Aorta (tissue), 5 donors: ENCODE data around the gene IGSF9. TPM values are rescaled to one million over a fixed set of nuclear protein-coding genes. Genes with fewer than 3 reads are reported as not detected.

ENCODE experiments used
- ATAC-seq: fragments of 200-7000 bp; cut with Tn5 transposase; one replicate; pipeline ENCODE4 v1.9.1; 2022; ENCODE audit warnings: moderate library complexity; ENCODE audit not compliant: low FRiP score
- DNase-seq, 2 donors: peaks; one replicate each; pipeline ENCODE4 v3.0.0-alpha.2; 2020
- H3K27ac ChIP-seq, 2 donors: one replicate each; pipeline ENCODE4 v1.5.1; 2013; ENCODE audit warnings: low read length in 2 of 2, mild to moderate bottlenecking in 2 of 2, moderate library complexity in 2 of 2, control low read depth in 1 of 2, inconsistent platforms in 1 of 2, low read depth in 1 of 2
- H3K27me3 ChIP-seq, 2 donors: one replicate each; pipeline ENCODE4 v1.6.1; 2013; ENCODE audit warnings: control low read depth in 1 of 2, low read length in 1 of 2, mild to moderate bottlenecking in 1 of 2, moderate library complexity in 1 of 2; ENCODE audit not compliant: insufficient read depth in 2 of 2, control insufficient read depth in 1 of 2
- H3K36me3 ChIP-seq, 2 donors: one replicate each; pipeline ENCODE4 v1.6.1; 2013; ENCODE audit warnings: control low read depth in 1 of 2, low read length in 1 of 2, mild to moderate bottlenecking in 1 of 2; ENCODE audit not compliant: insufficient read depth in 2 of 2, control insufficient read depth in 1 of 2
- H3K4me1 ChIP-seq, 2 donors: one replicate each; pipeline ENCODE4 v1.6.1; 2013; ENCODE audit warnings: low read length in 2 of 2, control low read depth in 1 of 2, mild to moderate bottlenecking in 1 of 2, moderate library complexity in 1 of 2; ENCODE audit not compliant: insufficient read depth in 2 of 2, control insufficient read depth in 1 of 2
- H3K4me3 ChIP-seq, 2 donors: one replicate each; pipeline ENCODE4 v1.5.1; 2013; ENCODE audit warnings: low read length in 2 of 2, control low read depth in 1 of 2, mild to moderate bottlenecking in 1 of 2
- H3K9me3 ChIP-seq: one replicate; pipeline ENCODE4 v1.6.1; 2013; ENCODE audit warnings: mild to moderate bottlenecking, low read length; ENCODE audit not compliant: control insufficient read depth
- WGBS, 2 donors: extraction: QIAGEN DNeasy Blood & Tissue Kit; methylation state at CpG; one replicate each; pipeline ENCODE4 v1.1.7; 2013; 5-methylcytosine and 5-hydroxymethylcytosine counted together
- intact Hi-C, 2 donors: fragments of 100-400 bp; cut with DNase I; formaldehyde crosslinking; loops; one replicate each; pipeline versions ENCODE4 v1.14.2 to v1.15.0; 2022
- polyA plus RNA-seq, 2 donors: library from polyadenylated mRNA; stranded (reverse); fragments of 200-250 nt; gene quantifications; one replicate each; pipeline ENCODE4 v1.2.3, GENCODE V29; 2013
- total RNA-seq, 2 donors: library from RNA; stranded (reverse); fragmentation: NEBNext Ultra II Directional; extraction: Animal tissue kit (Norgen Biotek cat#: 25700); gene quantifications; one replicate each; pipeline ENCODE4 v1.2.1, GENCODE V29; 2021
- donor health status: healthy with polysubstance abuse.
- donor health status: Bipolar disorder and iron deficiency.
- donor health status: DM: no; HTN: no; CAD: no.
- donor health status: DM: no; HTN: no; CAD: no.
- donor health status: DM: yes; HTN: yes; CAD: no.

The IGSF9 gene
- total and polyA plus RNA-seq, 4 donors = 0.05 to 1.0 (median 0.30) TPM; not detected in 1

DNA sequence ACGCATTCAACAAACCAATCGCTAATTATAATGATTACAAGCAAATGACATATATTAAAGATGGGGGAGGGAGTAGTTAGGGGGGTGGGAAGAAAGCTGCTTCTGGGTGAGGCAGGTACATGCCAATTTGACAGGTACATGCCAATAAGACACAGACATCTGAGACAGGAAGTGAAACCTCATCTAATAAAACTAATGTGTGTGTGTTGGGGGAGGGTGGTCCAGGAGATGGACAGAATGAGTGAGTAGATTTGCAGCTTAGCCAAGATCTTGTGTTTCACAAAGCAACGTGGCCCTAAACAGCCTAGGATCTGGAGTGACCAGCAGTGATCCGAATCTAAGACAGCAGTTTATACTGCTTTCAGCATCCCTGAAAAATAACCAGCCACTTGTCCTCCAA, 56.2 kb downstream of the IGSF9 start:
- intact Hi-C loops = no loop called here
- 95 to 96% methylated on average over 4 of the region's 4 CpGs for WGBS, 2 donors
- Histone ChIP-seq H3K4me1 (no peaks in the 10 kb centered on the region), H3K27ac (no peak overlapping the region), H3K9me3 (no peaks in the 10 kb centered on the region), H3K27me3 (no peaks in the 10 kb centered on the region), H3K36me3 (no peaks in the 10 kb centered on the region), H3K4me3 (no peak overlapping the region)
- DNase-seq (no peak), ATAC-seq (no peak)

DNA sequence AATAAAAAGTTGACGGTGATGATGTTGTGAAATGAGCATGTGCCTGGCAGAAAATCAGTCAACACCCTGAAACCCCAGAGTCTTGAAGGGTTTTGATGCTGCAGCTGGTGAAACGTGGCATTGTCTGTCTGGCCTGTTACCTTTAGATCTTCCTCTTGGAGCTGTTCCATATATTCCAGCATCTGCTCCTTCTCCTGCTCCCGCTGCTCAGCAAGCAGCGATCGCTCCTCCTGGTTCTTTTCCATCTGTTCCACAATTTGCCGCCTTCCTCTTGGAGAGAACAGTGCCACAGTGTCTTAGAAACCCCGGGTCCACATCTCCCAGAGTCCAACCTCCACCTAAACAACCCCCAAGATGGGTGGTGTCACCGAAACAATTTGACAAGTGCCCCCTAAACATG, 61.1 kb downstream of the IGSF9 start:
- ATAC-seq (no peak), DNase-seq (no peak)
- WGBS, 2 donors = 80 to 82% methylated on average over 8 of the region's 8 CpGs
- H3K4me1 ChIP-seq = no peaks in the 10 kb centered on the region
- no peak overlapping the region for H3K4me3 ChIP-seq
- no peak overlapping the region for H3K27ac ChIP-seq
- H3K36me3 ChIP-seq = no peaks in the 10 kb centered on the region
- H3K27me3 ChIP-seq = no peaks in the 10 kb centered on the region
- intact Hi-C loops = no loop called here
- H3K9me3 ChIP-seq = no peaks in the 10 kb centered on the region

DNA sequence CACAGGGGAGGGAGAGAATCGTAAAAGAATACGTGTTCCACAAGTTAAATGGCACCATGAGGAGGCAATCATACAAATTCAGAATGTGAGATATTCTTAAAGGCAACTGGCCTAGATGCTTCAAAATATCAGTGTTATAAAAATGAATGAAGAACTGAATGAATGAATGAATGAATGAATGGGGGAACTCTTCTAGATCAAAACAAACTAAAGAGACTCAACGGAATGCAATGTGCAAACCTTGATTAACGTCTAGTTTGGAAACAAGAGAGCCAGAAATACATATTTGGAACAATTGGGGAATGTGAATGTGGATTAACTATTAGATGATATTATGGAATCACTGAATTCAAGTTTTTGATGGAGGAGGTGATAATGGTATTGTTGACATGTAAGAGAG, 62.3 kb downstream of the IGSF9 start:
- H3K9me3 ChIP-seq = no peaks in the 10 kb centered on the region
- intact Hi-C loops = no loop called here
- DNase-seq (no peak), ATAC-seq (no peak)
- no peak overlapping the region for H3K27ac ChIP-seq
- H3K27me3 ChIP-seq = no peaks in the 10 kb centered on the region
- no peak overlapping the region for H3K4me3 ChIP-seq
- no peaks in the 10 kb centered on the region for H3K4me1 ChIP-seq
- H3K36me3 ChIP-seq = peaks cover 0 to 2% of the 10 kb centered on the region in 2 donors
- 64 to 65% methylated on average over 4 of the region's 4 CpGs for WGBS, 2 donors

DNA sequence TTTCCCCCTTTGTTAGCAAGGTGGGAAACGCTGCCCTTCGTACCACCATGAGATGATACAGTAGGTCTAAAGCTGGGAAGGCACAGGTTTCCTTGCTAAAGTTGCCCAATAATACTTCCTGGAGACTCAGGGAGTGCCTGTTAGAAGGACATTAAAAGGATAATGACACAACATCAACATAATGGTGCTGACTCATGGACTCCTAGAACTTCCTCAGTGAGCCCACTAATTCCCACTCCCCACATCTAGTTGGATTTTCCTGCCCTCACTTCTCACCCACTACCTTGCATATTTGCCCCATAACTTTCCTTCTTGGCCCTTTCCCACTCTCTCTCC, 62.9 kb downstream of the IGSF9 start:
- ATAC-seq = no peak
- Histone ChIP-seq H3K27me3 (no peaks in the 10 kb centered on the region), H3K36me3 (peaks cover 0 to 2% of the 10 kb centered on the region in 2 donors), H3K4me3 (no peak overlapping the region), H3K27ac (no peak overlapping the region), H3K9me3 (no peaks in the 10 kb centered on the region), H3K4me1 (no peaks in the 10 kb centered on the region)
- intact Hi-C loops = no loop called here
- 96 to 98% methylated on average over 2 of the region's 2 CpGs for WGBS, 2 donors
- DNase-seq = no peak

DNA sequence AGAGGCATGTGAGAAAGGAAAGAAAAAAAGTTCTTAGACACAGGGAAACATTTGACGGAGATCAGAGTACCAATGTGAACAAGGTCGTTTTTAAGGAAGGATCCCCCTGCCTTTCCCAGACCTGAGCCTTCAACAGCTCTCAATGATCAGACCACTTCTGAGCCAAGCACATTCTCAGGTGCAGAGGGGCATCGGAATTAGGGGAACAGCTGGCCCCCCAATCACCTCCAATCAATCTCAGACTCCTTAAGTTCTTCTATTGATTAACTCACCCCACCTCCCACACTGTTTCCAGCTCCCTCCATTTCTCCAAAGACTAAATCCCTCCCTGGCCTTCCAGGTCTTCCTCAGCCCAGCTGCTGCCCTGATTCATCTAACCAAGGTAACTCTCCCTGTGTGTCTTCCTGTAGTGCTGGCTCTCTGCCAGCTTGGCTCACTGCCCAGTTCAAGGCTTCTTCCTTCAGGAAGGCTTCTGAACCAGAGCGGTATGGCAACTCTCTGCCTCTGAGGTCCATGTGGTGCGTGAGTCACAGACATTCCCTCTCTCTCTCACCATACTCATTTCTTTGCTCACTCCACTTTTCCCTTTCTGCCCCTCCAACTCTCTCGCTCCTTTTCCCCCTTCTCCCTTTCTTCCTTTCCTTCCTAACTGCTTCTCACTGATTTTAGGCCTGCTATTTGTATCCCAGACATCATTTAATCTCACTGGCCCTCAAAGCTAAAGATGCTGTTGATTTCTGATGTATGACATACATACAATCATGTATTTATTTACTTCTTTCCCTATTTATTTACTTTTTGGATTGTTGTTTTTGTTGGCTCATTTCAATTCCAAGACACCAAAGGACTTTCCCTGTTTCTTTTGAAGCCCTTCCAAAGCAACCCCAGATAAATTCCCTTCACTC, 63.5 kb downstream of the IGSF9 start:
- 78 to 85% methylated on average over 6 of the region's 6 CpGs for WGBS, 2 donors
- H3K36me3 ChIP-seq = peaks cover 0 to 2% of the 10 kb centered on the region in 2 donors
- H3K4me1 ChIP-seq = no peaks in the 10 kb centered on the region
- H3K27ac ChIP-seq = no peak overlapping the region
- H3K27me3 ChIP-seq = no peaks in the 10 kb centered on the region
- intact Hi-C loops = no loop called here
- no peak overlapping the region for H3K4me3 ChIP-seq
- H3K9me3 ChIP-seq = no peaks in the 10 kb centered on the region
- peak; percentile 74 to 87 for DNase-seq
- no peak for ATAC-seq

DNA sequence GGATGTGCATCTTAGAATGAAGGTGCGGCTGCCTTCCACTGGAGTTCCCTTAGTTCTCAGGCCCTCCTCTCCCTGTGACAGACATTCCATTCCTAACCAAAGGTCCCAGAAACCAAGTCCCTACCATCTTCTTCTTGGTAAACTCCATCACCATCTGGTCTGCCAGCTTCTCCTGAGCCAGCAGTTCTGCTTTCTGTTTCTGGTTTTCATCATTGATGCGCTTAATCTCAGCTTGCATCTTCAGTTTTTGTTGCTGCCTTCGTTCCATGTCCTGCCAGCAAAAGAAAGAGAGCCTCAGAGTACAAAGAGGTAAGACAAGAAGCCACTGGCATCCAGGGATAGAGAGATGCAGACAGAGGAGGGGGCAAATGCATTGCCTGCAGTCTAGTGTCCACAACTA, 65.0 kb downstream of the IGSF9 start:
- Histone ChIP-seq H3K27me3 (no peaks in the 10 kb centered on the region), H3K27ac (no peak overlapping the region), H3K9me3 (no peaks in the 10 kb centered on the region), H3K4me3 (no peak overlapping the region), H3K4me1 (no peaks in the 10 kb centered on the region), H3K36me3 (peaks cover 0 to 2% of the 10 kb centered on the region in 2 donors)
- DNase-seq (no peak), ATAC-seq (no peak)
- WGBS, 2 donors = 92 to 98% methylated on average over 3 of the region's 3 CpGs
- intact Hi-C loops = no loop called here

DNA sequence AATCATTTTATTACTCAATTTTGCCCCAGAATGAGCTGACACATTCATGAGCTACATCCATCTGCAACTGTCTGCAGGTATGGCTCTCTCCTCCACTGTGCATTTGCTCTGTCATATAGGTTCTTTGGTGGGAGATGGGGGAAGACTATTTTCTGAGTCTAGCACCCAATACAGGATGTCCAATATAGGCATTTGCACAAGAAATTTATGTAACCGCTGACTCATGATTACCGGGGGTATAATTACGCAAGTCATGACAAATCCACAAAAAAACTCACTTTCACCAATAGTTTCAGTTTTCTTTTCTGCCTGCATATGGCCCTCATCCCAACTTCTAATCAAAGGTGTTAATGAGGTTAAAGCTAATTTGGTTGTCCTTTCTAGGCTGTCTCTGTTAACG, 65.4 kb downstream of the IGSF9 start:
- DNase-seq = no peak
- H3K27me3 ChIP-seq = no peaks in the 10 kb centered on the region
- H3K4me3 ChIP-seq = no peak overlapping the region
- no peak for ATAC-seq
- no peaks in the 10 kb centered on the region for H3K9me3 ChIP-seq
- H3K36me3 ChIP-seq = peaks cover 0 to 2% of the 10 kb centered on the region in 2 donors
- H3K27ac ChIP-seq = no peak overlapping the region
- 90 to 95% methylated on average over 4 of the region's 4 CpGs for WGBS, 2 donors
- intact Hi-C loops = no loop called here
- H3K4me1 ChIP-seq = no peaks in the 10 kb centered on the region

DNA sequence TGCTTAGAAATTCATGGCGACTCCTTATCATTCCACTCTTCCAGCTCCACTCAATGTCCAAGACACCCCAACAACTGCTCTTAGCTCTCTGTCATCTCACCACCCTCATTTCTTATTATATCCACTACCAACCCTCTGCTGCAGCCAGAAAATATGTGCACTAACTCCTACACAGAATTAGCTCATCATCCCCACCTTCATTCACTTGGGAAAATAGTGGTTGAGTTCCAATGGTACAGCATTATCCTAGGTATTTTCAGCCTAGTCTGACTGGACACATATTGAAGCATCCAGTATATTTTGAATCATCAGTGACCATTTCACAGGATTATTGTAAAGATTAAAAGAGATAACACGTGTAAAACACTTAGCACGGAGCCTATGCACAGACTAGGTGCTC, 66.3 kb downstream of the IGSF9 start:
- Histone ChIP-seq H3K27me3 (no peaks in the 10 kb centered on the region), H3K4me3 (no peak overlapping the region), H3K36me3 (peaks cover 0 to 2% of the 10 kb centered on the region in 2 donors), H3K27ac (no peak overlapping the region), H3K9me3 (no peaks in the 10 kb centered on the region), H3K4me1 (no peaks in the 10 kb centered on the region)
- WGBS, 2 donors = 85 to 87% methylated on average over 3 of the region's 3 CpGs
- ATAC-seq (no peak), DNase-seq (no peak)
- intact Hi-C loops = no loop called here

DNA sequence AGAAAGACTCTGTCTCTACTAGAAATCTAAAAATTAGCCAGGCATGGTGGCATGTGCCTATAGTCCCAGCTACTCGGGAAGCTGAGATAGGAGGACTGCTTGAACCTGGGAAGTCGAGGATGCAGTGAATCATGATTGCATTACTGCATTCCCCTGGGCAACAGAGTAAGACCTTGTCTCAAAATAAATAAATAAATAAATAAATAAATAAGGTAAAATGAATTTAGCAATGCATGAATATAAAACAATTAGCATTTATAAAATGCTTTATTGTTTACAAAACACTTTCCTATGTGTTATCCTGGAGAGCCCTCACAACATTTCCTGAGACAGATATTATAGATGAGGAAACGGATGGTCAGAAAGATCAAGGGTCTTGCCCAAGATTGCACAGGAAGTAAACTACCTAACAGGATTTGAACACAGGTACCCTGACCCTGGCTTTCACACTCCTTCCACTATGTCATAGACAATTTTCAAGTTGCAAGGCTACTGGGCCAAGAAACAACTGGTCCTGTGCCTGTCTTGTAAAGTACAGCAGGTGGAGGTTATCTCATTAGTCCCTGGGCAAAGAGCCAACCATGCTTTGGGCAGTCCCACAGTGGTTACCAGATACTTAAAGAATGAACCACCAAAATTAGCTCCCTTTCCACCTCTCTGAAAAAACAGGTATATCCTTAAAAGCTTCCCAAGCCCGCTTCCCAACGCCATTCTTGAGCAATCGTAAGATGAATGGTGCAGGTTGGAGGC, 67.5 kb downstream of the IGSF9 start:
- Histone ChIP-seq H3K36me3 (peaks cover 0 to 2% of the 10 kb centered on the region in 2 donors), H3K4me1 (no peaks in the 10 kb centered on the region), H3K4me3 (no peak overlapping the region), H3K27me3 (no peaks in the 10 kb centered on the region), H3K9me3 (no peaks in the 10 kb centered on the region), H3K27ac (no peak overlapping the region)
- ATAC-seq (no peak), DNase-seq (no peak)
- WGBS, 2 donors = 96 to 97% methylated on average over 6 of the region's 6 CpGs
- intact Hi-C loops = no loop called here
